Neural cell (in vitro differentiated cells): Measurements from ENCODE around the gene CHDH.

ENCODE experiments used
- CTCF ChIP-seq: fragments of 450-650 bp; IDR thresholded peaks from 2 replicates; pipeline ENCODE4 v1.5.1; 2014; ENCODE audit warnings: antibody characterized with exemption, mild to moderate bottlenecking, moderate library complexity; ENCODE audit not compliant: poor library complexity, severe bottlenecking
- EP300 ChIP-seq: fragments of 450-650 bp; conservative IDR thresholded peaks from 2 replicates; pipeline ENCODE4 v1.6.1; 2014; ENCODE audit warnings: antibody characterized with exemption, mild to moderate bottlenecking, moderate library complexity; ENCODE audit not compliant: poor library complexity, severe bottlenecking
- MXI1 ChIP-seq: fragments of 450-650 bp; conservative IDR thresholded peaks from 2 replicates; pipeline ENCODE4 v1.6.1; 2014; ENCODE audit warnings: antibody characterized with exemption, mild to moderate bottlenecking; ENCODE audit not compliant: poor library complexity, severe bottlenecking
- POLR2AphosphoS5 ChIP-seq: IDR thresholded peaks from 2 replicates; pipeline ENCODE4 v1.6.1; 2012
- RAD21 ChIP-seq: fragments of 450-650 bp; conservative IDR thresholded peaks from 2 replicates; pipeline ENCODE4 v1.6.1; 2014; ENCODE audit warnings: antibody characterized with exemption, mild to moderate bottlenecking, moderate library complexity
- SMC3 ChIP-seq: fragments of 450-650 bp; conservative IDR thresholded peaks from 2 replicates; pipeline ENCODE4 v1.6.1; 2014; ENCODE audit warnings: antibody characterized with exemption, mild to moderate bottlenecking, moderate library complexity; ENCODE audit not compliant: poor library complexity

DNA sequence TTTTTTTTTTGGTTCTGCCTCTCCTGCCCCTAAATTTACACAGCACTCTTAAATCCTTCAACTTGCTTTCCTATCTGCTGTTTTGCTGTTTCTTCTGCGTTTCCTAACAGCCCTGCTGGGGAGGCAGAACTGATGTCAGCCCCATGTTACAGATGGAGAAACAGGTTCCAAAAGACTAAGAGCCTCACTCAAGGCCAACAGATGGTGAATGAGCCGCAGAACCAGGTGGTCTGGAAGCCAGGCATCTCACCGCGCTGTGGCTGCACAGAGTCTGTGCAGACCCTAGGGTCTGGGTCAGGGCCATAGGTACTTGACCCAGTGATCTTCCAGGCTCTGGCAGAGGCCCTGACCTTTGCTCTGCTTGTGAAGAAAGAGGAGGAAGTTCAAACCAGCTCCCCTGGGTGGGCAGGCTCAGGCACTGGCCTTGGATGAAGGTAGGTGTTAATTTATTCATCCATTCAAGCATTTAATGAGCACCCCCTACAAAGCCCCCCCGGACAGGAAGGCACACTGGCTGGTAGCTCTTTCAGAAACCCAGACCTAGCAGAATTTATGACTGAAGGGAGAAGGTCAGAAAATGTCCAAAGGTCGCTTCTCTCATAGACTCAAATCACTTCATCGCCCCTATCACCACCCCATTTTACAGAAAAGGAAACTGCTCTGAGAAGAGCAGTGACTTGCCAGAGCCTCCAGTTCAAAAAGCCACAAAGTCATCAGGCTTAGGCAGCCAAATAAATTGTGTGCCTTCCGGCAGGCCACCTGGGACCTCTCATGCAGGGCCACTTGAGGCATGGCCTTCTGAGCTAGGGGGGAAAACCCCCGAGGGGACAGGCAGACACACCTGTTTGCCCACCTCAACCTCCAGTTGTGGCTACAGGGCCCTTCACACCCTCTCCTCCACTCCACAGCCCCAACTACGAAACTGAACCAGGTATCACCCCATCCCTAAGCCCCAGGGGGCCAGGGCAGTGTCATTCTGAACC lies 2.7 kb downstream of the CHDH start:
- TF ChIP-seq CTCF (no peak), EP300 (no peak), RAD21 (no peak), POLR2AphosphoS5 (no peak), SMC3 (no peak), MXI1 (no peak)
